H1 (cell line): ENCODE data around the gene ALLC.

Source experiments
- BRCA1 ChIP-seq: IDR thresholded peaks from 2 replicates; pipeline ENCODE4 v1.6.1; 2012; ENCODE audit warnings: low read depth, low read length, improper control_type of control experiment
- CREB1 ChIP-seq: IDR thresholded peaks from 2 replicates; pipeline ENCODE4 v1.6.1; 2012; ENCODE audit warnings: inconsistent platforms
- CTCF ChIP-seq, 3 experiments: IDR thresholded peaks; 1 replicate in 2 of 3; 2 replicates in 1 of 3; pipeline versions ENCODE4 v1.5.1 to v1.6.1; 2011; ENCODE audit warnings: low read length in 3 of 3, mild to moderate bottlenecking in 3 of 3, inconsistent platforms in 2 of 3, low read depth in 1 of 3, moderate library complexity in 1 of 3; ENCODE audit not compliant: insufficient read depth in 1 of 3; ENCODE audit errors: control extremely low read depth in 1 of 3
- EGR1 ChIP-seq: IDR thresholded peaks from 2 replicates; pipeline ENCODE4 v1.6.1; 2011; ENCODE audit warnings: low read depth, low read length, borderline replicate concordance
- EZH2 ChIP-seq: fragments of 200-600 bp; sonication (generic); IDR thresholded peaks from 2 replicates; pipeline ENCODE4 v1.7.1; 2012; ENCODE audit warnings: low read depth, mild to moderate bottlenecking, moderate library complexity, low read length, inconsistent platforms; ENCODE audit not compliant: severe bottlenecking
- JUND ChIP-seq: IDR thresholded peaks from 2 replicates; pipeline ENCODE4 v1.6.1; 2011; ENCODE audit warnings: mild to moderate bottlenecking, improper control_type of control experiment, low read length
- PHF8 ChIP-seq: fragments of 200-600 bp; sonication (generic); conservative IDR thresholded peaks from 2 replicates; pipeline ENCODE4 v1.7.1; 2012; ENCODE audit warnings: low read depth, mild to moderate bottlenecking, inconsistent platforms, low read length, moderate library complexity
- POLR2A ChIP-seq, 2 experiments: IDR thresholded peaks; 1 replicate in 1 of 2; 2 replicates in 1 of 2; pipeline ENCODE4 v1.6.1; 2011; ENCODE audit warnings: low read depth in 2 of 2, low read length in 2 of 2, mild to moderate bottlenecking in 2 of 2; ENCODE audit errors: control extremely low read depth in 1 of 2
- POLR2AphosphoS5 ChIP-seq: IDR thresholded peaks from 2 replicates; pipeline ENCODE4 v1.6.1; 2011; ENCODE audit warnings: low read depth, low read length
- SP2 ChIP-seq: IDR thresholded peaks from 2 replicates; pipeline ENCODE4 v1.6.1; 2012; ENCODE audit warnings: mild to moderate bottlenecking, low read length, inconsistent platforms
- TAF1 ChIP-seq: IDR thresholded peaks from 2 replicates; pipeline ENCODE4 v1.6.1; 2011; ENCODE audit warnings: mild to moderate bottlenecking, low read depth, low read length
- ZNF274 ChIP-seq: IDR thresholded peaks from 2 replicates; pipeline ENCODE4 v1.7.0; 2012; ENCODE audit warnings: low read length, borderline replicate concordance; ENCODE audit errors: extremely low read depth

- no peak for TF ChIP-seq EGR1
- TF ChIP-seq CTCF (IDR thresholded peaks at IDR 0.05; ENCODE audit: control extremely low read depth in 1 of 3, insufficient read depth in 1 of 3, low read depth in 1 of 3, low read length in 3 of 3): no peak
- no peak for TF ChIP-seq POLR2A (IDR thresholded peaks at IDR 0.05; ENCODE audit: control extremely low read depth in 1 of 2, low read depth in 2 of 2, low read length in 2 of 2)
- TF ChIP-seq CREB1: no peak
- TF ChIP-seq EZH2: no peak
- no peak for TF ChIP-seq JUND
- TF ChIP-seq POLR2AphosphoS5: no peak
- no peak for TF ChIP-seq SP2
- TF ChIP-seq BRCA1: no peak
- TF ChIP-seq PHF8: no peak
- TF ChIP-seq ZNF274: no peak
- TF ChIP-seq TAF1: no peak
These were observed 8.4 kb upstream of the ALLC start for GRCh38 chr2:3649581-3649980.
